Hepatocyte (in vitro differentiated cells): ENCODE measurements around the gene GOLM1. TPM values are rescaled to one million over a fixed set of nuclear protein-coding genes. Genes with fewer than 3 reads are reported as not detected.

Source experiments
- DNase-seq: peaks from one replicate; pipeline ENCODE4 v3.0.0-alpha.2; 2016; ENCODE audit warnings: low spot score
- H2AFZ ChIP-seq: fragments of 200-600 bp; sonication (generic); 2 replicates; pipeline ENCODE4 v1.6.0; 2016; ENCODE audit warnings: antibody characterized with exemption, mild to moderate bottlenecking
- H3K27ac ChIP-seq: fragments of 200-600 bp; sonication (generic); 2 replicates; pipeline ENCODE4 v1.5.1; 2016; ENCODE audit warnings: mild to moderate bottlenecking
- H3K27me3 ChIP-seq: fragments of 200-600 bp; sonication (generic); 2 replicates; pipeline ENCODE4 v1.6.1; 2016
- H3K36me3 ChIP-seq: fragments of 200-600 bp; sonication (generic); replicated peaks from 2 replicates; pipeline ENCODE4 v1.5.1; 2016; ENCODE audit warnings: low read depth; ENCODE audit not compliant: insufficient read depth
- H3K4me1 ChIP-seq: fragments of 200-600 bp; sonication (generic); 2 replicates; pipeline ENCODE4 v1.5.1; 2016; ENCODE audit warnings: mild to moderate bottlenecking, moderate library complexity; ENCODE audit not compliant: insufficient read depth
- H3K4me2 ChIP-seq: fragments of 200-600 bp; sonication (generic); 2 replicates; pipeline ENCODE4 v1.6.0; 2016
- H3K4me3 ChIP-seq: fragments of 200-600 bp; sonication (generic); 2 replicates; pipeline ENCODE4 v1.5.1; 2016; ENCODE audit warnings: mild to moderate bottlenecking
- H3K79me2 ChIP-seq: fragments of 200-600 bp; sonication (generic); 2 replicates; pipeline ENCODE4 v1.6.0; 2017; ENCODE audit warnings: mild to moderate bottlenecking
- H3K9me2 ChIP-seq: fragments of 200-600 bp; sonication (generic); replicated peaks from 2 replicates; pipeline ENCODE4 v1.6.0; 2017; ENCODE audit warnings: mild to moderate bottlenecking; ENCODE audit not compliant: insufficient read depth
- H3K9me3 ChIP-seq: fragments of 200-600 bp; sonication (generic); 2 replicates; pipeline ENCODE4 v1.5.1; 2016; ENCODE audit warnings: low read depth, mild to moderate bottlenecking
- H4K20me1 ChIP-seq: fragments of 200-600 bp; sonication (generic); 2 replicates; pipeline ENCODE4 v1.6.0; 2016; ENCODE audit warnings: mild to moderate bottlenecking; ENCODE audit not compliant: insufficient read depth, poor library complexity, severe bottlenecking
- CTCF ChIP-seq: fragments of 200-600 bp; sonication (generic); IDR thresholded peaks from 2 replicates; pipeline ENCODE4 v1.5.1; 2016; ENCODE audit warnings: antibody characterized with exemption, mild to moderate bottlenecking; ENCODE audit not compliant: poor library complexity
- EZH2 ChIP-seq: fragments of 200-600 bp; sonication (generic); IDR thresholded peaks from 2 replicates; pipeline ENCODE4 v1.6.1; 2016; ENCODE audit warnings: antibody characterized with exemption, mild to moderate bottlenecking, borderline replicate concordance
- EZH2phosphoT487 ChIP-seq: fragments of 200-600 bp; sonication (generic); IDR thresholded peaks from one replicate; pipeline ENCODE4 v1.6.1; 2018; ENCODE audit warnings: antibody characterized with exemption, mild to moderate bottlenecking, low read depth, moderate library complexity; ENCODE audit not compliant: unreplicated experiment, severe bottlenecking
- WGBS: methylation state at CpG from one replicate; pipeline ENCODE4 v1.1.6; 2016; ENCODE audit warnings: low lambda C conversion rate; ENCODE audit errors: missing lambda C conversion rate; 5-methylcytosine and 5-hydroxymethylcytosine counted together
- polyA plus RNA-seq: library from polyadenylated mRNA; unstranded; fragments of >200 nt; fragmentation: Nextera tagmentation; extraction: Ambion mirVana; gene quantifications from 2 replicates; pipeline ENCODE4 v1.2.1, GENCODE V29; 2016
- total RNA-seq: library from RNA; depleted of rRNA; stranded (reverse); fragments of >200 nt; gene quantifications from 2 replicates; pipeline ENCODE4 v1.2.3, GENCODE V29; 2014

The GOLM1 gene
- total and polyA plus RNA-seq, 2 experiments from 2014 or later: 140 to 164 TPM

DNA sequence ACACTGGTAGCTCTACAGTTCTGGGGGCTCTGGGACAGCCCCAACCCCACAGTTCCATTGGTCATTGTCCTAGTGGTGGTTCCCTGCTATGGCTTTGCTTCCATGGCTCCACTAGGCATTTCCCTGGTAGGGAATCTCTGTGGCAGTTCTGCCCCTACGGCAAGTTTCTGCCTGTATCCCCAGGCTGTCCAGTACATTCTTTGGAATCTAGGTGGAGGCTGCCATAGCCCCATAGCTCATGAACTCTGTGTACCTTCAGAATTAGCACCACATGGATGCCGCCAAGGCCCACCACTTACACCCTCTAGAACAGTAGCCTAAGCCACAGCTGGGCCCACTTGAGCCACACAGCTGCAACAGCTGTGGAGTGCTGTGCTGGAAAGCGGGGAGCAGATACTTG, 3.3 kb upstream of the GOLM1 start:
- Histone ChIP-seq H3K9me3 (no peaks in the 10 kb centered on the region), H3K4me3 (no peak overlapping the region), H3K4me2 (no peak overlapping the region), H3K9me2 (no peaks in the 10 kb centered on the region), H3K79me2 (peaks cover 14% of the 10 kb centered on the region), H2AFZ (no peak overlapping the region), H3K27me3 (no peaks in the 10 kb centered on the region), H3K36me3 (no peaks in the 10 kb centered on the region), H3K4me1 (no peaks in the 10 kb centered on the region), H4K20me1 (no peaks in the 10 kb centered on the region), H3K27ac (no peak overlapping the region)
- no peak for TF ChIP-seq CTCF
- no peak for TF ChIP-seq EZH2phosphoT487
- no peak for TF ChIP-seq EZH2
- no peak for DNase-seq
- 98% methylated on average over 3 of the region's 3 CpGs for WGBS

GRCh38 chr9:86099701-86100364, 475 bp upstream of the GOLM1 start:
- H3K79me2 ChIP-seq: peaks cover 42% of the 10 kb centered on the region
- H3K4me3 ChIP-seq: peak overlapping the region; percentile 85
- peaks cover 14% of the 10 kb centered on the region for H3K4me1 ChIP-seq
- peak overlapping the region; percentile 98 for H2AFZ ChIP-seq
- peak overlapping the region; percentile 97 for H3K27ac ChIP-seq
- H3K36me3 ChIP-seq: no peaks in the 10 kb centered on the region
- peak; percentile 76 for DNase-seq
- TF ChIP-seq EZH2 (no peak), CTCF (no peak), EZH2phosphoT487 (no peak)
- no peaks in the 10 kb centered on the region for H3K9me2 ChIP-seq
- H4K20me1 ChIP-seq: no peaks in the 10 kb centered on the region
- H3K9me3 ChIP-seq: no peaks in the 10 kb centered on the region
- H3K27me3 ChIP-seq: no peaks in the 10 kb centered on the region
- WGBS: 3% methylated on average over 24 of the region's 45 CpGs
- H3K4me2 ChIP-seq: peak overlapping the region; percentile 94

- H4K20me1 ChIP-seq: no peaks in the 10 kb centered on the region
- H3K4me3 ChIP-seq: peak overlapping the region; percentile 94
- DNase-seq: no peak
- peaks cover 52% of the 10 kb centered on the region for H3K79me2 ChIP-seq
- H3K9me2 ChIP-seq: no peaks in the 10 kb centered on the region
- H3K27ac ChIP-seq: peak overlapping the region; percentile 22
- no peaks in the 10 kb centered on the region for H3K36me3 ChIP-seq
- H3K9me3 ChIP-seq: no peaks in the 10 kb centered on the region
- TF ChIP-seq CTCF: no peak
- no peak for TF ChIP-seq EZH2phosphoT487
- no peak for TF ChIP-seq EZH2
- WGBS: 70% methylated on average over 10 of the region's 10 CpGs
- peaks cover 20% of the 10 kb centered on the region for H3K4me1 ChIP-seq
- H3K27me3 ChIP-seq: no peaks in the 10 kb centered on the region
- H2AFZ ChIP-seq: no peak overlapping the region
- peak overlapping the region; percentile 72 for H3K4me2 ChIP-seq
Measured at GRCh38 chr9:86097510-86098224, 1.7 kb downstream of the GOLM1 start.
